ENCODE data around the gene CHEK2.
"Not testable (repeated sequence)": the region's sequence is repeated elsewhere in the genome, so short reads cannot be mapped to it uniquely, and the experiment has no call there.

Gene CHEK2

DNA sequence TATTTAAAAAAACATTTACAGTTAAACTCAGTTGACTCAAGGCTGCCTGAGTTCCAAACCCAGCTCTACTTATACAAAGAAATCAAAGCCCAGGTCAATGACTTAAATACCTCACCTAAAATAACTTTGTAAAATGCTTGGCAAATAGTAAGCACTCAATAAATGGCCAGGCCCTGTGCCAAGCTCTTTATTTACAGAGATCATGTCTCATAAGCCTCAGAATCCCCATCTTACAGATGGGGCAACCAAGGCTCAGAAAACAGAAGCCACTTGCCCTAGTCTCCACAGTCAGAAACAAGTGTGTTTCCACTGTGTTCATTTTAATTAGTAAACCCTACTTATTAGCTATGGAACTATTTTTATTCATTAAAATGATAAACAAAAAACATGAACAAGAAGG lies 31.5 kb downstream of the CHEK2 start:
- H3K4me3 ChIP-seq (ENCODE audit: low read depth, low read length): no peak overlapping the region
- TF ChIP-seq, protein P1, sequence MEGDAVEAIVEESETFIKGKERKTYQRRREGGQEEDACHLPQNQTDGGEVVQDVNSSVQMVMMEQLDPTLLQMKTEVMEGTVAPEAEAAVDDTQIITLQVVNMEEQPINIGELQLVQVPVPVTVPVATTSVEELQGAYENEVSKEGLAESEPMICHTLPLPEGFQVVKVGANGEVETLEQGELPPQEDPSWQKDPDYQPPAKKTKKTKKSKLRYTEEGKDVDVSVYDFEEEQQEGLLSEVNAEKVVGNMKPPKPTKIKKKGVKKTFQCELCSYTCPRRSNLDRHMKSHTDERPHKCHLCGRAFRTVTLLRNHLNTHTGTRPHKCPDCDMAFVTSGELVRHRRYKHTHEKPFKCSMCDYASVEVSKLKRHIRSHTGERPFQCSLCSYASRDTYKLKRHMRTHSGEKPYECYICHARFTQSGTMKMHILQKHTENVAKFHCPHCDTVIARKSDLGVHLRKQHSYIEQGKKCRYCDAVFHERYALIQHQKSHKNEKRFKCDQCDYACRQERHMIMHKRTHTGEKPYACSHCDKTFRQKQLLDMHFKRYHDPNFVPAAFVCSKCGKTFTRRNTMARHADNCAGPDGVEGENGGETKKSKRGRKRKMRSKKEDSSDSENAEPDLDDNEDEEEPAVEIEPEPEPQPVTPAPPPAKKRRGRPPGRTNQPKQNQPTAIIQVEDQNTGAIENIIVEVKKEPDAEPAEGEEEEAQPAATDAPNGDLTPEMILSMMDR (IDR thresholded peaks at IDR 0.05; ENCODE audit: low read depth, low read length): no peak

DNA sequence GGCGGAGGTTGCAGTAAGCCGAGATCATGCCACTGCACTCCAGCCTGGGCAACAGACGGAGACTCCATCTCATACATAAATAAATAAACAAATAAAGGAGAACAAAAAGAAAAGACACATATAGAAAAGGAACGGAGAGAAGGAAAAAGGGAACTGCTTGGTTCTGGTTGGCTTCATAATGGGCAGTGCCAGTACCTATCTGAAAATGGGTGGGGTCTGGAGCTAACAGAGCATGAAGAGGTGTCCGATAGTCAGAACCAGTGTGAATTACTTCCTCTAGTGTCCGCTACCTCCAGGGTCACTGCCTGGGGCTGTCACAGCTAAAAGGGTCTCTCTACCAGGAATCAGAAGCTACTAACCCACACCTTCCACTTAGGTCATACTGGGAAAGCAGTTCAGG lies 34.8 kb downstream of the CHEK2 start:
- H3K4me3 ChIP-seq (ENCODE audit: low read depth, low read length): no peak overlapping the region
- TF ChIP-seq, protein P1 (IDR thresholded peaks at IDR 0.05; ENCODE audit: low read depth, low read length): no peak

DNA sequence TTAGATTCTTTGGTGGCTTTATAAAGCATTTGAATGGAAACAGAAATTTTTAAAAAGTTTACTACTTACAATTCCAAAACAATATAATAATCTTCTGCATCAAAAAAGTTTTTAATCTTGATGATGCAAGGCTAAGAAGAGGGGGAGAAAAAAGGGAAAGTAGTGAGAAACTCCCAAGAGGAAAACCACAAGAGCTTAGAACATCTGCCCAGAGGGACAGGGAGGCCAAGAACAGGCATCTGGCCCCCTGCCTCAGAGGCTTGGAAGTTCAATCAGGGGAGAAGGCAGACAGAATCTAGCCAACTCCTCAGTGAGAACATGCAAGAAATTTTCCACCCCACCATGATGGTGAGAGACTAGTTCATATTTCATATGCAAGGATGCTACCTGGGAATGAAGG lies 38.2 kb downstream of the CHEK2 start:
- no peak overlapping the region for H3K4me3 ChIP-seq (ENCODE audit: low read depth, low read length)
- TF ChIP-seq, protein P1 (IDR thresholded peaks at IDR 0.05; ENCODE audit: low read depth, low read length): no peak

DNA sequence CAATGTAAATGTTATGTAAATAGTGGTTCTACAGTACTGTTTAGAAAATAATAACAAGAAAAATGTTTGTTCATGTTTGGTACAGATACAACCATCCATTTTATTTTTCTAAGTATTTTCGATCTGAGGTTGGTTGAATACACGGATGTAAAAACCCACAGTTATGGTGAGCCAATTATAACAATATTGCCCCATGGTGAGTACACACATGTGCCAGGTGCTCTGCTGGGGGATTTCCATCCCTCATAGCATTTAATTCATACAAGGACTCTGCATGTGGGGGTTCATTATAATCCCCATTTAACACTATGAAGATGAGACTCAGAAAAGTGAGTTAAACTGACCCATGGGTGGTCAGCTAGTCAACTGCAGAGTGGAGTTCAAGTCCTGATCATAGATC lies 38.7 kb downstream of the CHEK2 start:
- TF ChIP-seq, protein P1 (IDR thresholded peaks at IDR 0.05; ENCODE audit: low read depth, low read length): no peak
- no peak overlapping the region for H3K4me3 ChIP-seq (ENCODE audit: low read depth, low read length)

DNA sequence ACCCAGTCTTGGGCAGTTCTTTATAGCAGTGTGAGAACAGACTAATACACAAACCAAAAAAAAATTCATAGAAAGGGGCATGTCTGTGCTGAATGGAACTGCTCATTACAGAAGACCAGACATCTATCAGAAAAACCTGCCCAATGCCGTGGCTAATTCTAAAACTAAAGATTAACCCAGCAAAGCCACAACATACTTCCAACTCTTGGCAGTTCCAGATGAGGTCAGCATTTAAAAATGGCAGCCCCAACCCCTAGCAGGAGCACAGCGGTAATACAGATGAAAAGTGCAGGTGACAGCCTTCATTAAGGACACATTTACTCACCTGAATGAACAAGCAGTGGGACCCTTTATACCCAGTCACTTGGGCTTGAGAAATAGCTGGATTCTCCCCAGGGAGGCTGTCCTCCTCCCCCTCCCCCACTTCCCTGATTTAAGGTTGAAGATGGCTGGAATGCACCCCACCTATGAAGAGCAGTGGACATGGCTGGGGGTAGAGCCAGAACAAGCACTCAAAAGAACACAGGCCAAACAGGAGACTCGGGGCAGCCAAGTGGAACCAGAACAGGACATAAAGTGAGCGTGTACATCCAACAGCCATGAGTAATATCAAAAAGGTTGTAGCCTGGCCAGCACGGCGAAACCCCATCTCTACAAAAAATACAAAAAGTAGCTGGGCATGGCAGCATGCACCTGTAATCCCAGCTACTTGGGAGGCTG lies 48.4 kb downstream of the CHEK2 start:
- not testable (repeated sequence) for H3K4me3 ChIP-seq (ENCODE audit: low read depth, low read length)

DNA sequence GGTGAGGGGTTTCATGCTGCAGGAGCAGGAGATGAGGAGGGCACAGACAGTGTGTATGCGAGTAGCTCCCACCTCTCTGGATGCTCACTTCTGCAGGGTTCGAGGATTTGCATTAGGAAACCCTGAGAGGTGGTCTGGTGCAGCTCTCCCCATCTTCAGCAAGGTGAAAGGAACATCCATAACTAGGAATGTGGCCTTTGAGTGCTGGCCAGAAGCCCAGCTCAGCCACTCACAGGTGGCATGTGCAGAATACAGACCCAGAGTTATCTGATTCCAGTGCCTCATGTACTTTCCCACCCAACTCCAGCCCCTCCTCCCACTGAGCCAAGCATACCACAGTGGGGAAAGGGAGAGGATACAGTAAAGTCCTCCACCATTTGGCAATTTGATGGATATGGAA lies 51.8 kb downstream of the CHEK2 start:
- H3K4me3 ChIP-seq (ENCODE audit: low read depth, low read length): not testable (repeated sequence)

DNA sequence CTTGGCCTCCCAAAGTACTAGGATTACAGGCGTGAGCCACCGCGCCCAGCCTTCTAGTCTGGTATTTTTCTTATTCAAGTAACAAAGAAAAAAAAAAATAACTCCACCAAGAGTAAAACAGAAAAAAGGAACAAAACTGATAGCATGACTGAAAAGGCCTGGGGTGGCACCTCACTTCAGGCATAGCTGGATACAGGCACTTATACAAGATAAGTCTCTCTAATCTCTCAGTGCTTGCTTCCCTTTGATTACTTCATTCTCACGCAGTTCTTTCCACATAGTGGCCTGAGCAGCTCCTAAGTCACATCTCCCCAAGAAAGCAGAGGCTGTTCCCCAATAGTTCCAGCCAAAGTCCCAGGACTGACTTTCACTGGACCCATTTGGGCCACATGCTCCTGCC lies 58.7 kb downstream of the CHEK2 start:
- not testable (repeated sequence) for H3K4me3 ChIP-seq (ENCODE audit: low read depth, low read length)

DNA sequence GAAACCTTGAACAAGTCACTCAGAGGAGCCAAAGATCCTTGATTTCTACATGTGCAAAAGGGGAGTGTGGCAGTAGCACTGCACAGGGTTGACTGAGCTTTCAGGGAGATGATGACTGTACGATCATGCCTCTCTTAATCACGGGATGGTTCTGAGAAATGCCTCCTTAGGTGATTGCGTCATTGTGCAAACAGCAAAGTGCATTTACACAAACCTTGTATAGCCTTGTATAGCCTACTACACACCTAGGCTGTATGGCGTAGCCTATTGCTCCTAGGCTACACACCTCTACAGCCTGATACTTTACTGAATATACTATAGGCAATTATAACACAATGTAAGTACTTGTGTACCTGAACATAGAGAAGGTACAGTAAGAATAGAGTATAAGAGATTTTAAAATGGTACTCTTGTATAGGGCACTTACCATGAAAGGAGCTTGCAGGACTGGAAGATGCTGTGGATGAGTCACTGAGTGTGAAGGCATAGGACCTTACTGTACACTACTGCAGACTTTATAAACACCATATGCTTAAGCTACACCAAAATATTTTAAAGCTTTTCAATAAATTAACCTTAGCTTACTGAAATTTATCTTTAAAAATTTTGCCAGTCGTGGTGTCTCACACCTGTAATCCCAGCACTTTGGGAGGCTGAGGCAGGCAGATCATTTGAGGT lies 60.7 kb downstream of the CHEK2 start:
- H3K4me3 ChIP-seq (ENCODE audit: low read depth, low read length): not testable (repeated sequence)

DNA sequence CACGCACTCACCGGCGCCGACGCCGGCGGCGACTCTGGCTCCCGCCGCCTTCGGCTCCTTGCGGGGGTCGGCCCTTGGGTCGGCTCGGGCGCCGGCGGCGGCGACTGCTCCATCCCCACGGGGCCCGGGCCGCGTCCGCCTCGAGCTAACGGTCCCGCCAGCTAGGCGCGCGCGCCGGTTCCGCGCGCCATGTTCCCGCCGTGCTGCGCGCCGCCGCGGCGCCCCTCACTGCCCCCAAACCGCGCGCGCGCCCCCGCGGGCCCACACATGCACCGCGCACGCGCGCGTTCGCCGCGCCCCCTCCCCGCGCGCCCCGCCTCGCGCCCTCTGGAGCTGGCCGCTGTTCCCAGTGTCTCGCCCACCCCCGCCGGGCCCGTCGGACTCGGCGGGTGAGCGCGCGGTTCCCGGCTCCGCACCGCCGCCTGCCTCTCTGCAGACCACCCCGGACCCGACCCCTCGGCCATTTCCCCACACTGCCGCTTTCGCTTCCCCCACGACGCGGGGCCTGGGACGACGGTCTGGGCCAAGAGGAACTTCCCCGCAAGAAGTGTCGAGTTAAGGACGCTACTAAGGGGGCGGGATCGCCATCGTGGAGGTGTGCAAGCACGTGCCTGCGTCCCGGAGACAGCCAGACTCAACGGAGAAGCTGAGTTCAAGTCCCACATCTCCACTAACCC lies 61.9 kb downstream of the CHEK2 start, which contains the start of gene TTC28:
Gene TTC28 (minus strand): TSS at position 230 of the 677 bp plus-strand sequence. CDS start 117 bp downstream, at position 113.
- peak within 1 kb of the TSS; percentile 74 for H3K4me3 ChIP-seq (ENCODE audit: low read depth, low read length)

DNA sequence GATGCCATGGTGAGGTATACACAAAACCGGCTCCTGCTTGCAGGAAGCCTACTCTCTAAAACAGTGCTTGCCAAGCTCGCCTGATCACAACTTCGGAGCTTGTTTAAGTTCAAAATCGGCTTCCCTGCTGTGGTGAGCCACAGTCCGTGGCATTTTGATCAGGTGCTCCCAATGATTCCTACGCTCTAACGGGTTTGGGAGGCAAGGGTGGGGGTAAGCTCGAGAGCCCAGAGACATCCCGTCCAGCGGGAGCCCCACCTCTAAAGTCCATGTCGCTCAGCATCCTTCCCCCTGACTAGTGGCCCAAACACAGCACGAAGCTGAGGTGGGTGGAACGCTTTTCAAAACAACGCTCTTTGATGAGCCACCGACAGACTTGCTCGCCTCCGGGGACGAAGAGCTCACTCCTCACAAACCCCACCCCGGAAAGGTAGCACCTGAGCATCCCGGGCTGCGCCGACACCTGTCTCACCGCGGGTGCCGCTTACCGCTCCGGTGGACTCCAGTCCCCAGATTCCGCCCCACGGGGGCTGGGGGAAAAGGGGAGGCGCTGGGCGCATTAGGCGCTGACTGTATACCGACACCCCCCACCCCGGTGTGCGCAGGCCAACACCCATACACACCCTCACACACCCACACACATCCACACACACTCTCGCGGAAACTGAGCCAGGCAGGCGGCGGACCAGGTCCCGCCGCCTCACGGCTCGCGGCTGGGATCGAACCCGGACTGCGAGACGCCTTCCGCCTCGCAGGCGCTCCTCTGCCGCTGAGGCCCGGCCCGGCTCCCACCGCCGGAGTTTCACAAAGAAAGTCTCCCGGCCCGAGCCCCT lies 62.6 kb downstream of the CHEK2 start:
- H3K4me3 ChIP-seq (ENCODE audit: low read depth, low read length): peak overlapping the region; percentile 74

DNA sequence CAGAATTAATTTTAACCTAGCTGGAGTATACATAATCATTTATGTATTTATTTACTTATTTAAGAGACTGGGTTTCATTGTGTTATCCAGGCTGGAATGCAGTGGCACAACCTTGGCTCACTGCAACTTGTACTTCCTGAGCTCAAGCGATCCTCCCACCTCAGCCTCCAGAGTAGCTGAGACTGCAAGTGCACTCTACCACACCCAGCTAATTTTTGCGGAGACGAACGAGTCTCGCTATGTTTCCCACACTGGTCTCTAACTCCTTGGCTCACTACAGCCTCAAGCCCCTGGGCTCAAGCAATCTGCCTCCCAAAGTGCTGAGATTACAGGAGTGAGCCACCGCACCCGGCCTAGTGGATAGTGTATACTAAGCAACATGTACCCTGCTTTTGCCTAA lies 63.5 kb downstream of the CHEK2 start:
- H3K4me3 ChIP-seq (ENCODE audit: low read depth, low read length): not testable (repeated sequence)

All from WI38 (cell line).